BJ (cell line): ENCODE results near the gene SEZ6. TPM values are rescaled to one million over a fixed set of nuclear protein-coding genes. Genes with fewer than 3 reads are reported as not detected.
A peak's percentile ranks its signal among the peaks of the same experiment; 100 is the strongest.

Experiments used
- CTCF ChIA-PET: fragments of 350-600 bp; formaldehyde crosslinking; extraction: SDS; loops from one replicate; lab custom pipeline; 2021; ENCODE audit warnings: antibody characterized with exemption, inconsistent platforms; lab: Yijun Ruan, JAX
- POLR2A ChIA-PET: fragments of 300-600 bp; sonication (Branson Sonifier 250); formaldehyde crosslinking; extraction: SDS; loops from one replicate; lab custom pipeline; 2021; ENCODE audit warnings: antibody characterized with exemption; lab: Charles Lee
- DNase-seq: peaks from one replicate; pipeline ENCODE4 v3.0.0-alpha.2; 2011; ENCODE audit warnings: low read depth
- H3K27me3 ChIP-seq: 2 replicates; pipeline ENCODE4 v1.6.0; 2011; ENCODE audit warnings: low read length; ENCODE audit not compliant: control insufficient read depth, insufficient read depth
- H3K36me3 ChIP-seq: 2 replicates; pipeline ENCODE4 v1.5.1; 2011; ENCODE audit warnings: low read length; ENCODE audit not compliant: control insufficient read depth, insufficient read depth
- H3K4me3 ChIP-seq: 2 replicates; pipeline ENCODE4 v1.5.1; 2011; ENCODE audit warnings: low read depth, mild to moderate bottlenecking, control low read depth, low read length
- CTCF ChIP-seq: IDR thresholded peaks from 2 replicates; pipeline ENCODE4 v1.5.1; 2011; ENCODE audit warnings: low read depth, mild to moderate bottlenecking, control low read depth, inconsistent platforms, low read length, moderate library complexity; ENCODE audit not compliant: insufficient read depth
- polyA plus RNA-seq: library from polyadenylated mRNA; depleted of rRNA; stranded (reverse); fragments of >200 nt; gene quantifications from 2 replicates; pipeline ENCODE4 v1.2.3, GENCODE V29; 2011

SEZ6 gene
- polyA plus RNA-seq, 1 experiment: not detected

- CTCF ChIA-PET: interaction anchor here (1.8 kb wide), 1 partner anchor 11 kb away, joined by 5 read pairs; no protein-coding TSS in a partner anchor
- Histone ChIP-seq H3K4me3 (no peak overlapping the region), H3K27me3 (peaks cover 13% of the 10 kb centered on the region), H3K36me3 (no peaks in the 10 kb centered on the region)
- no peak for DNase-seq
- TF ChIP-seq CTCF: no peak
- POLR2A ChIA-PET: no interaction called here
These were observed 37.8 kb upstream of the SEZ6 start for GRCh38 chr17:29043539-29044145.

GRCh38 chr17:29042679-29043538 is 37.1 kb upstream of the SEZ6 start, which contains the start of gene PIPOX:
TSS of gene PIPOX (plus strand) at chr17:29043141. CDS start at chr17:29043226, 85 bp downstream.
- CTCF ChIA-PET: interaction anchor here (1.8 kb wide), 1 partner anchor 12 kb away, joined by 5 read pairs; no protein-coding TSS in a partner anchor
- DNase-seq: no peak
- peaks cover 17% of the 10 kb centered on the region for H3K27me3 ChIP-seq
- TF ChIP-seq CTCF: 0 out of 2 replicates have a peak, but pooled peaks have one; percentile 6
- H3K36me3 ChIP-seq: no peaks in the 10 kb centered on the region
- H3K4me3 ChIP-seq: no peak within 1 kb of the TSS
- POLR2A ChIA-PET: no interaction called here

GRCh38 chr17:29042026-29042678 is 36.3 kb upstream of the SEZ6 start:
- POLR2A ChIA-PET: no interaction called here
- Histone ChIP-seq H3K36me3 (no peaks in the 10 kb centered on the region), H3K27me3 (peaks cover 24% of the 10 kb centered on the region), H3K4me3 (no peak overlapping the region)
- DNase-seq: no peak
- TF ChIP-seq CTCF: no peak
- CTCF ChIA-PET: interaction anchor here (1.8 kb wide), 1 partner anchor 13 kb away, joined by 5 read pairs; no protein-coding TSS in a partner anchor

- Histone ChIP-seq H3K36me3 (no peaks in the 10 kb centered on the region), H3K27me3 (peaks cover 28% of the 10 kb centered on the region), H3K4me3 (no peak overlapping the region)
- DNase-seq: no peak
- TF ChIP-seq CTCF: no peak
- POLR2A ChIA-PET: no interaction called here
- CTCF ChIA-PET: no interaction called here
These were observed 35.7 kb upstream of the SEZ6 start for GRCh38 chr17:29041571-29041970.
